HEK293T (cell line): Measurements from ENCODE around the gene NEMP1.
"Not testable (repeated sequence)": the region's sequence is repeated elsewhere in the genome, so short reads cannot be mapped to it uniquely, and the experiment has no call there.

Experiments
- BHLHE40 ChIP-seq: fragments of 450-650 bp; IDR thresholded peaks from 2 replicates; pipeline ENCODE4 v1.6.1; 2016; ENCODE audit warnings: mild to moderate bottlenecking, moderate library complexity, borderline replicate concordance
- ELF4 ChIP-seq: fragments of 450-650 bp; IDR thresholded peaks from 2 replicates; pipeline ENCODE4 v1.6.1; 2017; ENCODE audit warnings: antibody characterized with exemption
- FOXA1 ChIP-seq: fragments of 450-650 bp; IDR thresholded peaks from 2 replicates; pipeline ENCODE4 v1.6.1; 2016; ENCODE audit warnings: mild to moderate bottlenecking
- FOXK2 ChIP-seq: fragments of 450-650 bp; IDR thresholded peaks from 2 replicates; pipeline ENCODE4 v1.6.1; 2016; ENCODE audit warnings: mild to moderate bottlenecking

DNA sequence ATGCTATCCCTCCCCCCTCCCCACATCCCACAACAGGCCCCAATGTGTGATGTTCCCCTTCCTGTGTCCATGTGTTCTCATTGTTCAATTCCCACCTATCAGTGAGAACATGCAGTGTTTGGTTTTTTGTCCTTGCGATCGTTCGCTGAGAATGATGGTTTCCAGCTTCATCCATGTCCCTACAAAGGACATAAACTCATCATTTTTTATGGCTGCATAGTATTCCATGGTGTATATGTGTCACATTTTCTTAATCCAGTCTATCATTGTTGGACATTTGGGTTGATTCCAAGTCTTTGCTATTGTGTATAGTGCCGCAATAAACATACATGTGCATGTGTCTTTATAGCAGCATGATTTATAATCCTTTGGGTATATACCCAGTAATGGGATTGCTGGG, 25.4 kb downstream of the NEMP1 start:
- not testable (repeated sequence) for TF ChIP-seq BHLHE40, FOXK2, FOXA1, ELF4
